Right cardiac atrium (tissue), 5 donors: Measurements from ENCODE around the gene NXPE3. TPM values are rescaled to one million over a fixed set of nuclear protein-coding genes. Genes with fewer than 3 reads are reported as not detected.
"Not testable (repeated sequence)": the region's sequence is repeated elsewhere in the genome, so short reads cannot be mapped to it uniquely, and the experiment has no call there.

Experiments used
- ATAC-seq, 2 donors: fragments of 200-7000 bp; cut with Tn5 transposase; one replicate each; pipeline versions ENCODE4 v1.8.0 to v1.9.1; 2020; ENCODE audit warnings: moderate library complexity in 2 of 2, mild to moderate bottlenecking in 1 of 2
- DNase-seq, 3 donors: peaks; one replicate each; pipeline ENCODE4 v3.0.0-alpha.2; 2020
- H3K27ac ChIP-seq: one replicate; pipeline ENCODE4 v1.5.1; 2013; ENCODE audit warnings: mild to moderate bottlenecking, low read length, control low read depth, moderate library complexity
- H3K27me3 ChIP-seq: one replicate; pipeline ENCODE4 v1.6.1; 2013; ENCODE audit not compliant: control insufficient read depth, insufficient read depth
- H3K4me1 ChIP-seq: one replicate; pipeline ENCODE4 v1.6.1; 2013; ENCODE audit warnings: low read length; ENCODE audit not compliant: control insufficient read depth, insufficient read depth
- H3K4me3 ChIP-seq: one replicate; pipeline ENCODE4 v1.5.1; 2013; ENCODE audit warnings: low read length, control low read depth
- H3K9me3 ChIP-seq: one replicate; pipeline ENCODE4 v1.6.1; 2013; ENCODE audit warnings: low read length; ENCODE audit not compliant: control insufficient read depth
- WGBS: extraction: QIAGEN DNeasy Blood & Tissue Kit; methylation state at CpG from one replicate; pipeline ENCODE4 v1.1.7; 2013; 5-methylcytosine and 5-hydroxymethylcytosine counted together
- intact Hi-C, 4 donors: fragments of 100-400 bp; cut with DNase I; formaldehyde crosslinking; loops; one replicate each; pipeline versions ENCODE4 v1.11.0 to v1.14.0; 2022 to 2023
- polyA plus RNA-seq: library from polyadenylated mRNA; stranded (reverse); fragments of 200-250 nt; gene quantifications from one replicate; pipeline ENCODE4 v1.2.3, GENCODE V29; 2013
- total RNA-seq, 4 donors: library from RNA; stranded (reverse); fragmentation: NEBNext Ultra II Directional; extraction: Animal tissue kit (Norgen Biotek cat#: 25700); gene quantifications; one replicate each; pipeline ENCODE4 v1.2.1, GENCODE V29; 2021
- donor health status: healthy with polysubstance abuse.
- donor health status: DM: no; HTN: yes; CAD: no.
- donor health status: DM: no; HTN: no; CAD: no.
- donor health status: DM: no; HTN: yes; CAD: no; lungs with severe emphysema.
- donor health status: DM: yes; HTN: yes; CAD: no.

Gene NXPE3
- total and polyA plus RNA-seq, 5 donors = 26.8 to 53.3 (median 46.5) TPM

GRCh38 chr3:101762041-101762646 lies 16.9 kb upstream of the NXPE3 start:
- H3K27ac ChIP-seq = no peak overlapping the region
- no peaks in the 10 kb centered on the region for H3K9me3 ChIP-seq
- no peak overlapping the region for H3K4me3 ChIP-seq
- ATAC-seq = no peak
- H3K27me3 ChIP-seq = no peaks in the 10 kb centered on the region
- DNase-seq = no peak
- WGBS = 78% methylated on average over 3 of the region's 3 CpGs
- no peaks in the 10 kb centered on the region for H3K4me1 ChIP-seq
- intact Hi-C loops = no loop called here

- DNase-seq, H3K27ac ChIP-seq, H3K27me3 ChIP-seq, H3K4me3 ChIP-seq, H3K9me3 ChIP-seq, intact Hi-C loops, H3K4me1 ChIP-seq, ATAC-seq: not testable (repeated sequence)
- 89% methylated on average over 6 of the region's 6 CpGs for WGBS
Measured at GRCh38 chr3:101777745-101778281, 1.2 kb upstream of the NXPE3 start.

GRCh38 chr3:101778385-101779046 lies 495 bp upstream of the NXPE3 start:
- no peak for DNase-seq
- 19% methylated on average over 21 of the region's 21 CpGs for WGBS
- intact Hi-C loops = no loop called here
- Histone ChIP-seq H3K27ac (peak overlapping the region; percentile 85), H3K9me3 (no peaks in the 10 kb centered on the region), H3K4me3 (peak overlapping the region; percentile 75), H3K4me1 (peaks cover 3% of the 10 kb centered on the region), H3K27me3 (no peaks in the 10 kb centered on the region)
- no peak for ATAC-seq

- peak overlapping the region; percentile 85 for H3K27ac ChIP-seq
- intact Hi-C loops = no loop called here
- no peaks in the 10 kb centered on the region for H3K9me3 ChIP-seq
- peaks cover 3% of the 10 kb centered on the region for H3K4me1 ChIP-seq
- no peaks in the 10 kb centered on the region for H3K27me3 ChIP-seq
- WGBS = 9% methylated on average over 9 of the region's 9 CpGs
- DNase-seq (no peak), ATAC-seq (no peak)
- peak overlapping the region; percentile 75 for H3K4me3 ChIP-seq
Measured at GRCh38 chr3:101779822-101780381, 891 bp downstream of the NXPE3 start.

- Histone ChIP-seq H3K27me3 (no peaks in the 10 kb centered on the region), H3K4me1 (peaks cover 3% of the 10 kb centered on the region), H3K27ac (peak overlapping the region; percentile 64), H3K4me3 (peak overlapping the region; percentile 75), H3K9me3 (no peaks in the 10 kb centered on the region)
- WGBS = 27% methylated on average over 2 of the region's 2 CpGs
- ATAC-seq (no peak), DNase-seq (no peak)
- intact Hi-C loops = no loop called here
Measured at GRCh38 chr3:101780661-101781060, 1.6 kb downstream of the NXPE3 start.

- Histone ChIP-seq H3K27me3 (no peaks in the 10 kb centered on the region), H3K9me3 (no peaks in the 10 kb centered on the region), H3K4me1 (peaks cover 3% of the 10 kb centered on the region), H3K27ac (no peak overlapping the region), H3K4me3 (no peak overlapping the region)
- ATAC-seq (no peak), DNase-seq (no peak)
- intact Hi-C loops = no loop called here
Measured at GRCh38 chr3:101781166-101781565, 2.2 kb downstream of the NXPE3 start.

GRCh38 chr3:101784855-101785613 lies 6.0 kb downstream of the NXPE3 start:
- Histone ChIP-seq H3K27ac (peak overlapping the region; percentile 92), H3K4me3 (peak overlapping the region; percentile 17), H3K27me3 (no peaks in the 10 kb centered on the region), H3K9me3 (no peaks in the 10 kb centered on the region), H3K4me1 (peaks cover 4% of the 10 kb centered on the region)
- intact Hi-C loops = no loop called here
- 65% methylated on average over 5 of the region's 5 CpGs for WGBS
- no peak for DNase-seq
- ATAC-seq = peak; percentile 64 to 93

- ATAC-seq (no peak), DNase-seq (no peak)
- Histone ChIP-seq H3K27ac (no peak overlapping the region), H3K9me3 (no peaks in the 10 kb centered on the region), H3K4me1 (peaks cover 3% of the 10 kb centered on the region), H3K4me3 (no peak overlapping the region), H3K27me3 (no peaks in the 10 kb centered on the region)
- intact Hi-C loops = no loop called here
- 91% methylated on average over 4 of the region's 4 CpGs for WGBS
Measured at GRCh38 chr3:101791778-101792177, 12.8 kb downstream of the NXPE3 start.

GRCh38 chr3:101796077-101796680 lies 17.2 kb downstream of the NXPE3 start:
- Histone ChIP-seq H3K9me3 (no peaks in the 10 kb centered on the region), H3K27me3 (no peaks in the 10 kb centered on the region), H3K27ac (no peak overlapping the region), H3K4me3 (no peak overlapping the region), H3K4me1 (peaks cover 3% of the 10 kb centered on the region)
- no peak for DNase-seq
- no peak for ATAC-seq
- intact Hi-C loops = no loop called here
- WGBS = 93% methylated on average over 3 of the region's 3 CpGs

GRCh38 chr3:101801174-101801573 lies 22.2 kb downstream of the NXPE3 start:
- no peaks in the 10 kb centered on the region for H3K27me3 ChIP-seq
- DNase-seq (no peak), ATAC-seq (no peak)
- no peaks in the 10 kb centered on the region for H3K9me3 ChIP-seq
- H3K27ac ChIP-seq = no peak overlapping the region
- no peak overlapping the region for H3K4me3 ChIP-seq
- intact Hi-C loops = loop anchor here (10.0 kb wide), 2 partner anchors 54 to 734 kb away; no protein-coding TSS in a partner anchor
- H3K4me1 ChIP-seq = peaks cover 2% of the 10 kb centered on the region
- 87% methylated on average over 4 of the region's 4 CpGs for WGBS
